Body of pancreas (tissue), 4 donors: ENCODE results near the gene ZNF391.

Experiments used
- POLR2A ChIP-seq, 3 donors: fragments of 450-650 bp; IDR thresholded peaks; one replicate each; pipeline ENCODE4 v1.6.1; 2016; ENCODE audit warnings: antibody characterized with exemption in 3 of 3, mild to moderate bottlenecking in 2 of 3
- TF ChIP-seq, protein P1 (sequence below), 7 experiments: fragments of 450-650 bp in 4 of 7; fragments of 200-600 bp in 3 of 7; sonication (generic) in 3 of 7; IDR thresholded peaks; one replicate each; pipeline ENCODE4 v1.5.1; 2016 to 2019; ENCODE audit warnings: antibody characterized with exemption in 7 of 7

DNA sequence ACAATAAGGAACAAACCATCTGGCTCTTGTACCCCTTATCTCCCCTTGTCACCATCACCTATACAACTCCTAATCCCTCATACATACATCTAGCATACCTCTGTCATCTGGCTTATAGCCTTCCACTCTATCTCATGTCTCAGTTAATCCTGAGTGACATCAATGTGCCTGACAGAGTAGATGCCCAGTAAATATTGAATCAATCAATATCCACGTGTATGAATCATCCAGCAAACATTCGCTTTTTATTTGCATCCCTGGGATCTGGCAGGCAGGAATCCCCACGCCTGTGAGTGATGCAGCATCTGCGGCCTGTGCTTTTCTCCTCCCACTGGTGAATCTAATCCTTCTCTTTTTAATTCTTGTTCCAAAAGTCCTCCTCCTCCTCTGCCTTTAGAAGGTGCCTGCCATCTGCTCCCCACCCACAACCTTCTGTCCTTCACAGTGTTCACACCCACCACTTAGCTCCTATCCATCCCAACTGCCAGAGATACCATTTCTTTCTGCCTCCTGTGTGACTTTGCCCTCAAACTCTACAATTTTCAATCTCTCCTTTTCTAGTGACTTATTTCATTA, 37.6 kb downstream of the ZNF391 start:
- TF ChIP-seq, protein P1, sequence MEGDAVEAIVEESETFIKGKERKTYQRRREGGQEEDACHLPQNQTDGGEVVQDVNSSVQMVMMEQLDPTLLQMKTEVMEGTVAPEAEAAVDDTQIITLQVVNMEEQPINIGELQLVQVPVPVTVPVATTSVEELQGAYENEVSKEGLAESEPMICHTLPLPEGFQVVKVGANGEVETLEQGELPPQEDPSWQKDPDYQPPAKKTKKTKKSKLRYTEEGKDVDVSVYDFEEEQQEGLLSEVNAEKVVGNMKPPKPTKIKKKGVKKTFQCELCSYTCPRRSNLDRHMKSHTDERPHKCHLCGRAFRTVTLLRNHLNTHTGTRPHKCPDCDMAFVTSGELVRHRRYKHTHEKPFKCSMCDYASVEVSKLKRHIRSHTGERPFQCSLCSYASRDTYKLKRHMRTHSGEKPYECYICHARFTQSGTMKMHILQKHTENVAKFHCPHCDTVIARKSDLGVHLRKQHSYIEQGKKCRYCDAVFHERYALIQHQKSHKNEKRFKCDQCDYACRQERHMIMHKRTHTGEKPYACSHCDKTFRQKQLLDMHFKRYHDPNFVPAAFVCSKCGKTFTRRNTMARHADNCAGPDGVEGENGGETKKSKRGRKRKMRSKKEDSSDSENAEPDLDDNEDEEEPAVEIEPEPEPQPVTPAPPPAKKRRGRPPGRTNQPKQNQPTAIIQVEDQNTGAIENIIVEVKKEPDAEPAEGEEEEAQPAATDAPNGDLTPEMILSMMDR (IDR thresholded peaks at IDR 0.05): no peak
- TF ChIP-seq POLR2A (IDR thresholded peaks at IDR 0.05): no peak
